ENCODE data around the gene ATP6V1G2.
A peak's percentile ranks its signal among the peaks of the same experiment; 100 is the strongest.
"Not testable (repeated sequence)": the region's sequence is repeated elsewhere in the genome, so short reads cannot be mapped to it uniquely, and the experiment has no call there.

ATP6V1G2 gene

GRCh38 chr6:31528821-31529328 is 17.5 kb downstream of the ATP6V1G2 start, which contains the start of gene MCCD1:
MCCD1 (plus strand) TSS chr6:31528962; CDS start chr6:31529015, 53 bp downstream.
- DNase-seq = no peak

- peak in 1 of 2 donors; percentile 8 for DNase-seq
These were observed 18.1 kb downstream of the ATP6V1G2 start for GRCh38 chr6:31528307-31528777.

- DNase-seq = no peak
These were observed 20.3 kb downstream of the ATP6V1G2 start for GRCh38 chr6:31525932-31526591.

GRCh38 chr6:31525553-31525931 is 20.9 kb downstream of the ATP6V1G2 start:
- DNase-seq = no peak

GRCh38 chr6:31521835-31522234 is 24.6 kb downstream of the ATP6V1G2 start:
- no peak for DNase-seq

GRCh38 chr6:31513456-31514165 is 32.8 kb downstream of the ATP6V1G2 start:
- DNase-seq = no peak

GRCh38 chr6:31510007-31510406 is 36.4 kb downstream of the ATP6V1G2 start:
- DNase-seq = no peak

- not testable (repeated sequence) for DNase-seq
These were observed 37.4 kb downstream of the ATP6V1G2 start for GRCh38 chr6:31509036-31509435.

- DNase-seq = peak; percentile 10 to 44
These were observed 43.8 kb downstream of the ATP6V1G2 start for GRCh38 chr6:31502586-31502985.

- not testable (repeated sequence) for DNase-seq
These were observed 46.8 kb downstream of the ATP6V1G2 start for GRCh38 chr6:31499648-31500047.

- DNase-seq = no peak
These were observed 47.7 kb downstream of the ATP6V1G2 start for GRCh38 chr6:31498748-31499147.

GRCh38 chr6:31497531-31498476 is 48.6 kb downstream of the ATP6V1G2 start, which contains the start of gene MICB:
MICB (plus strand) TSS chr6:31498145; CDS start chr6:31498194, 49 bp downstream.
- peak; percentile 55 to 71 for DNase-seq

GRCh38 chr6:31496826-31497225 is 49.6 kb downstream of the ATP6V1G2 start:
- not testable (repeated sequence) for DNase-seq

- no peak for DNase-seq
These were observed 50.8 kb downstream of the ATP6V1G2 start for GRCh38 chr6:31495580-31495979.

Data from inflammatory macrophage (primary cell).